ENCODE measurements around the gene AUTS2. TPM values are rescaled to one million over a fixed set of nuclear protein-coding genes. Genes with fewer than 3 reads are reported as not detected.

Gene AUTS2
- total and polyA plus RNA-seq, 10 of the 15 experiments (the other 5 are each of a cell fraction or from before 2014, with no cell fraction given) = 6.4 to 55.6 (median 21.6) TPM

DNA sequence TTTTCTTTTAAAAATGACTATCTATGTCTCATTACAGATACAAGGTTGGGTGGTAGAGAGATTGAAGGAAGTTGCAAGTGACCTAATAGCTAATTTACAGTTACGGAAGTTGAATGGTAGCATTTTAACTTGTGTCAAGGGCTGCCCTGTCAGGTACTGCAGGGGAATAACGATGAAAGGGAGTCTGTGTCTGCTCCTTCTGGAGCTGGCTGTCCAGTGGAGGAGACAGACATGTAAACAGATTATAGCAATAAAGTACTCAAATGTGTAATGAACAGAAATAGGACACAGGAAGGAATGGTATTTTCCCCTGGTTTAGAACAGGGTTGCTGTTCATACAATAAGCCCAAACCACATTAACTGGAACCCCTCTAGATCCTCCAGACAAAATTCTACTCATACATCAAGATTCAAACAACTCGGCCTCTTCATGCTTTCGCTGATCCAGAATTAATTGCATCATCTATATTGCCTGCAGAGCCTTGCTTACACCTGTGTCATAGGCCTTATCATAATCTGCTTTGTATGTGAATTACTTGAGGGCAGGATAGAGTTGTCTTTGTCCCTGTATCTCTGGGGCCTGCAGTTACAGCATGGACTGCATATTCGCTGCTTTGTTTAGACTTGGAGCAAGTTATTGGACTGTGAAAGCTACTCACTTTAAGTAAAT lies 42.8 kb downstream of the AUTS2 start:
- FAIRE-seq = no peak
- H3K27me3 ChIP-seq (replicated peaks in 1 of 2; ENCODE audit: control insufficient read depth in 2 of 2, insufficient read depth in 2 of 2, low read length in 1 of 2) = no peaks in the 10 kb centered on the region
- H3K36me3 ChIP-seq (ENCODE audit: control insufficient read depth in 2 of 2, insufficient read depth in 2 of 2, low read length in 1 of 2) = no peaks in the 10 kb centered on the region
- H3K9me3 ChIP-seq (replicated peaks; ENCODE audit: control insufficient read depth, insufficient read depth, low read length) = no peaks in the 10 kb centered on the region
- H3K27ac ChIP-seq (ENCODE audit: control insufficient read depth, insufficient read depth) = no peak overlapping the region
- H2AFZ ChIP-seq (ENCODE audit: control insufficient read depth, low read depth, low read length) = no peak overlapping the region
- H3K4me2 ChIP-seq (ENCODE audit: control insufficient read depth, insufficient read depth) = no peak overlapping the region
- H4K20me1 ChIP-seq (ENCODE audit: control insufficient read depth, insufficient read depth) = no peaks in the 10 kb centered on the region
- POLR2A ChIA-PET = no interaction called here
- SMC1A ChIA-PET (ENCODE audit: uncharacterized antibody, unreplicated experiment) = interaction anchor here (0.7 to 1.2 kb wide), 2 partner anchors 14 to 17 kb away, joined by 3 read pairs; no protein-coding TSS in a partner anchor
- DNase-seq (ENCODE audit: low read depth, low spot score) = no peak
- BruUV-seq (replicated peaks) = no TSS peak
- H3K79me2 ChIP-seq (ENCODE audit: control insufficient read depth, insufficient read depth, low read length) = no peaks in the 10 kb centered on the region; the same call in 1 of the 2 replicates
- WGBS (ENCODE audit: insufficient coverage, insufficient replicate concordance, low lambda C conversion rate, missing lambda C conversion rate) = 70% methylated on average over 5 of the region's 5 CpGs
- H3K4me3 ChIP-seq = no peak overlapping the region
- no peak for TF ChIP-seq PML (IDR thresholded peaks at IDR 0.05; ENCODE audit: low read length)
- no peak for TF ChIP-seq CHD1 (IDR thresholded peaks at IDR 0.05; ENCODE audit: low read depth, low read length)
- TF ChIP-seq BRCA1 (IDR thresholded peaks at IDR 0.05; ENCODE audit: low read depth, low read length) = no peak
- TF ChIP-seq, protein P1, sequence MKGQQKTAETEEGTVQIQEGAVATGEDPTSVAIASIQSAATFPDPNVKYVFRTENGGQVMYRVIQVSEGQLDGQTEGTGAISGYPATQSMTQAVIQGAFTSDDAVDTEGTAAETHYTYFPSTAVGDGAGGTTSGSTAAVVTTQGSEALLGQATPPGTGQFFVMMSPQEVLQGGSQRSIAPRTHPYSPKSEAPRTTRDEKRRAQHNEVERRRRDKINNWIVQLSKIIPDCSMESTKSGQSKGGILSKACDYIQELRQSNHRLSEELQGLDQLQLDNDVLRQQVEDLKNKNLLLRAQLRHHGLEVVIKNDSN (IDR thresholded peaks at IDR 0.05; ENCODE audit: borderline replicate concordance, extremely low read length, insufficient read depth, low read depth, low read length) = no peak
- no peak for TF ChIP-seq NRF1 (conservative IDR thresholded peaks at IDR 0.05; ENCODE audit: low read depth, low read length)
- TF ChIP-seq, protein P2, sequence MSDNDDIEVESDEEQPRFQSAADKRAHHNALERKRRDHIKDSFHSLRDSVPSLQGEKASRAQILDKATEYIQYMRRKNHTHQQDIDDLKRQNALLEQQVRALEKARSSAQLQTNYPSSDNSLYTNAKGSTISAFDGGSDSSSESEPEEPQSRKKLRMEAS (IDR thresholded peaks at IDR 0.05; ENCODE audit: low read depth, low read length) = no peak
- TF ChIP-seq HCFC1 (IDR thresholded peaks at IDR 0.05; ENCODE audit: low read length) = no peak
- no peak for TF ChIP-seq SIN3A (IDR thresholded peaks at IDR 0.05; ENCODE audit: low read depth, low read length)
- TF ChIP-seq, protein P3, sequence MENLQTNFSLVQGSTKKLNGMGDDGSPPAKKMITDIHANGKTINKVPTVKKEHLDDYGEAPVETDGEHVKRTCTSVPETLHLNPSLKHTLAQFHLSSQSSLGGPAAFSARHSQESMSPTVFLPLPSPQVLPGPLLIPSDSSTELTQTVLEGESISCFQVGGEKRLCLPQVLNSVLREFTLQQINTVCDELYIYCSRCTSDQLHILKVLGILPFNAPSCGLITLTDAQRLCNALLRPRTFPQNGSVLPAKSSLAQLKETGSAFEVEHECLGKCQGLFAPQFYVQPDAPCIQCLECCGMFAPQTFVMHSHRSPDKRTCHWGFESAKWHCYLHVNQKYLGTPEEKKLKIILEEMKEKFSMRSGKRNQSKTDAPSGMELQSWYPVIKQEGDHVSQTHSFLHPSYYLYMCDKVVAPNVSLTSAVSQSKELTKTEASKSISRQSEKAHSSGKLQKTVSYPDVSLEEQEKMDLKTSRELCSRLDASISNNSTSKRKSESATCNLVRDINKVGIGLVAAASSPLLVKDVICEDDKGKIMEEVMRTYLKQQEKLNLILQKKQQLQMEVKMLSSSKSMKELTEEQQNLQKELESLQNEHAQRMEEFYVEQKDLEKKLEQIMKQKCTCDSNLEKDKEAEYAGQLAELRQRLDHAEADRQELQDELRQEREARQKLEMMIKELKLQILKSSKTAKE (IDR thresholded peaks at IDR 0.05; ENCODE audit: low read depth, poor library complexity, severe bottlenecking) = no peak
- TF ChIP-seq, protein P4, sequence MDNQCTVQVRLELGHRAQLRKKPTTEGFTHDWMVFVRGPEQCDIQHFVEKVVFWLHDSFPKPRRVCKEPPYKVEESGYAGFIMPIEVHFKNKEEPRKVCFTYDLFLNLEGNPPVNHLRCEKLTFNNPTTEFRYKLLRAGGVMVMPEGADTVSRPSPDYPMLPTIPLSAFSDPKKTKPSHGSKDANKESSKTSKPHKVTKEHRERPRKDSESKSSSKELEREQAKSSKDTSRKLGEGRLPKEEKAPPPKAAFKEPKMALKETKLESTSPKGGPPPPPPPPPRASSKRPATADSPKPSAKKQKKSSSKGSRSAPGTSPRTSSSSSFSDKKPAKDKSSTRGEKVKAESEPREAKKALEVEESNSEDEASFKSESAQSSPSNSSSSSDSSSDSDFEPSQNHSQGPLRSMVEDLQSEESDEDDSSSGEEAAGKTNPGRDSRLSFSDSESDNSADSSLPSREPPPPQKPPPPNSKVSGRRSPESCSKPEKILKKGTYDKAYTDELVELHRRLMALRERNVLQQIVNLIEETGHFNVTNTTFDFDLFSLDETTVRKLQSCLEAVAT (IDR thresholded peaks at IDR 0.05) = no peak
- TF ChIP-seq SMAD1 (IDR thresholded peaks at IDR 0.05; ENCODE audit: low read depth, partially characterized antibody) = no peak
- no peak for TF ChIP-seq SREBF1 (IDR thresholded peaks at IDR 0.05; ENCODE audit: low read length)
- no peak for TF ChIP-seq ZNF217 (IDR thresholded peaks at IDR 0.05)
- TF ChIP-seq TAF1 (IDR thresholded peaks at IDR 0.05; ENCODE audit: borderline replicate concordance, low read depth, low read length) = no peak
- TF ChIP-seq SIX5 (IDR thresholded peaks at IDR 0.05; ENCODE audit: low read depth, low read length, severe bottlenecking) = no peak
- TF ChIP-seq, protein P5, sequence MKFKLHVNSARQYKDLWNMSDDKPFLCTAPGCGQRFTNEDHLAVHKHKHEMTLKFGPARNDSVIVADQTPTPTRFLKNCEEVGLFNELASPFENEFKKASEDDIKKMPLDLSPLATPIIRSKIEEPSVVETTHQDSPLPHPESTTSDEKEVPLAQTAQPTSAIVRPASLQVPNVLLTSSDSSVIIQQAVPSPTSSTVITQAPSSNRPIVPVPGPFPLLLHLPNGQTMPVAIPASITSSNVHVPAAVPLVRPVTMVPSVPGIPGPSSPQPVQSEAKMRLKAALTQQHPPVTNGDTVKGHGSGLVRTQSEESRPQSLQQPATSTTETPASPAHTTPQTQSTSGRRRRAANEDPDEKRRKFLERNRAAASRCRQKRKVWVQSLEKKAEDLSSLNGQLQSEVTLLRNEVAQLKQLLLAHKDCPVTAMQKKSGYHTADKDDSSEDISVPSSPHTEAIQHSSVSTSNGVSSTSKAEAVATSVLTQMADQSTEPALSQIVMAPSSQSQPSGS (IDR thresholded peaks at IDR 0.05; ENCODE audit: low read length) = no peak
- CTCF ChIA-PET = interaction anchor here (0.9 to 1.1 kb wide), 2 partner anchors 13 to 36 kb away, joined by 3 read pairs; no protein-coding TSS in a partner anchor
- intact Hi-C loops (cut with micrococcal nuclease; ENCODE audit: unreplicated experiment) (no loop called here), in situ Hi-C loops (cut with MboI) (no loop called here)
- RAD21 ChIA-PET (ENCODE audit: unreplicated experiment) = interaction anchor here (0.8 kb wide), 1 partner anchor 21 kb away, joined by 3 read pairs; no protein-coding TSS in a partner anchor
- ATAC-seq = no peak
- no peaks in the 10 kb centered on the region; the same call in 1 of the 2 replicates for H3K4me1 ChIP-seq (ENCODE audit: control insufficient read depth, insufficient read depth, low read length)
- H3K9ac ChIP-seq (ENCODE audit: control insufficient read depth, insufficient read depth, low read length) = no peak overlapping the region

Data from GM12878 (cell line).